Panc1 (cell line): ENCODE results near the gene KRTAP5-6. TPM values are rescaled to one million over a fixed set of nuclear protein-coding genes. Genes with fewer than 3 reads are reported as not detected.

ENCODE experiments used
- ATAC-seq: fragments of 200-7000 bp; cut with Tn5 transposase; 2 replicates; pipeline ENCODE4 v1.9.1; 2020; ENCODE audit warnings: mild to moderate bottlenecking, moderate library complexity
- BruUV-seq: library from RNA; stranded (reverse); fragments of 400-500 nt; replicated peaks from 2 replicates; lab custom pipeline; 2021; lab: Mats Ljungman, UMichigan
- CTCF ChIA-PET: fragments of 300-600 bp; sonication (Branson Sonifier 250); formaldehyde crosslinking; loops from one replicate; lab custom pipeline; 2022; ENCODE audit warnings: antibody characterized with exemption; lab: Charles Lee
- POLR2A ChIA-PET: fragments of 300-600 bp; sonication (Branson Sonifier 250); formaldehyde crosslinking; loops from one replicate; lab custom pipeline; 2022; ENCODE audit warnings: antibody characterized with exemption; lab: Charles Lee
- DNase-seq: peaks from one replicate; pipeline ENCODE4 v3.0.0-alpha.2; 2010; ENCODE audit warnings: low read depth, low spot score
- H3K27ac ChIP-seq: 2 replicates; pipeline ENCODE4 v1.5.1; 2011; ENCODE audit warnings: mild to moderate bottlenecking, low read length, inconsistent platforms
- H3K27me3 ChIP-seq: fragments of 200-500 bp; sonication (Bioruptor generic); 2 replicates; pipeline ENCODE4 v1.6.0; 2014; ENCODE audit warnings: low read length, inconsistent platforms; ENCODE audit not compliant: control insufficient read depth, insufficient read depth
- H3K36me3 ChIP-seq: fragments of 200-500 bp; sonication (Bioruptor generic); 2 replicates; pipeline ENCODE4 v1.5.1; 2014; ENCODE audit warnings: inconsistent platforms, mild to moderate bottlenecking, low read length, moderate library complexity; ENCODE audit not compliant: control insufficient read depth, insufficient read depth
- H3K4me1 ChIP-seq: 2 replicates; pipeline ENCODE4 v1.5.1; 2011; ENCODE audit warnings: inconsistent platforms, mild to moderate bottlenecking, low read length, moderate library complexity; ENCODE audit not compliant: control insufficient read depth, insufficient read depth
- H3K4me3 ChIP-seq, 2 experiments: 2 replicates each; pipeline ENCODE4 v1.5.1; 2011 to 2012; ENCODE audit warnings: low read depth in 2 of 2, low read length in 2 of 2, mild to moderate bottlenecking in 2 of 2, inconsistent platforms in 1 of 2, moderate library complexity in 1 of 2
- H3K9me3 ChIP-seq: fragments of 200-500 bp; sonication (Bioruptor generic); 2 replicates; pipeline ENCODE4 v1.5.1; 2014; ENCODE audit warnings: low read depth, mild to moderate bottlenecking, inconsistent platforms, low read length, moderate library complexity; ENCODE audit not compliant: control insufficient read depth, insufficient read depth
- CTCF ChIP-seq: fragments of 450-650 bp; IDR thresholded peaks from 2 replicates; pipeline ENCODE4 v1.5.1; 2017; ENCODE audit warnings: mild to moderate bottlenecking
- POLR2AphosphoS5 ChIP-seq: IDR thresholded peaks from 2 replicates; pipeline ENCODE4 v1.6.1; 2012; ENCODE audit warnings: mild to moderate bottlenecking, low read depth, low read length, moderate library complexity
- SIN3A ChIP-seq: IDR thresholded peaks from 2 replicates; pipeline ENCODE4 v1.6.1; 2012; ENCODE audit warnings: low read depth, mild to moderate bottlenecking, low read length, moderate library complexity, borderline replicate concordance; ENCODE audit not compliant: insufficient read depth
- TCF7L2 ChIP-seq: IDR thresholded peaks from 2 replicates; pipeline ENCODE4 v1.6.1; 2011; ENCODE audit warnings: mild to moderate bottlenecking, low read depth, low read length, inconsistent platforms
- in situ Hi-C: cut with HindIII; loops from 2 replicates; pipeline ENCODE4 v1.10.0; 2016; ENCODE audit warnings: low sequenced_read_pairs, low pct_unique_long_range_greater_than_20kb
- intact Hi-C: fragments of 100-400 bp; cut with micrococcal nuclease; formaldehyde crosslinking; loops from one replicate; pipeline ENCODE4 v1.10.0; 2022; ENCODE audit not compliant: unreplicated experiment
- total RNA-seq: library from RNA; stranded (reverse); gene quantifications from one replicate; pipeline ENCODE4 v1.2.1, GENCODE V29; 2021; ENCODE audit not compliant: unreplicated experiment
- TF ChIP-seq, protein P1 (sequence below), 2 experiments: IDR thresholded peaks; 2 replicates each; pipeline ENCODE4 v1.6.1; 2011 to 2012; ENCODE audit warnings: low read depth in 2 of 2, control low read depth in 1 of 2, low read length in 1 of 2, mild to moderate bottlenecking in 1 of 2, moderate library complexity in 1 of 2; ENCODE audit not compliant: insufficient read depth in 1 of 2

The KRTAP5-6 gene
- total RNA-seq, 1 experiment from 2014 or later = not detected

DNA sequence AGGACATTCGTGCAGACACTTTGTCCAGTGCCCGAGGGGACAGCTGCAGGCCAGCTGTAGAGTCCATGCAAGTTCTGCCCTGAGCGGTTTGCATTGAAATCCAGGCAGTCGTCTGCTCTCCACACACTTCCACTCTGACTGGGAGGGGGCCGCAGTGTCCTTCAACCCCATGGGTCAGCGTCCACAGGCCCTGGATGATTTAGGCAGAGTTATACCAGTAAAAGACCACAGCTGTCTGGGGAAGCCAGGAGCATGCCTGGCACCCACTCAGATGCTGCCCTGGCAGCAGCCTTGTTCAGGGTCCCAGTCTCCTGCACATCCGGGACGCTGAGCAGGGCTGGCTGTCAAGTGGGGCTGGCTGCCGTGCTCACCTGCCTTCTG, 40.9 kb upstream of the KRTAP5-6 start:
- no peaks in the 10 kb centered on the region for H3K36me3 ChIP-seq
- no peaks in the 10 kb centered on the region for H3K9me3 ChIP-seq
- H3K27me3 ChIP-seq = no peaks in the 10 kb centered on the region
- TF ChIP-seq TCF7L2 (no peak), CTCF (no peak), SIN3A (no peak), POLR2AphosphoS5 (no peak)
- TF ChIP-seq, protein P1, sequence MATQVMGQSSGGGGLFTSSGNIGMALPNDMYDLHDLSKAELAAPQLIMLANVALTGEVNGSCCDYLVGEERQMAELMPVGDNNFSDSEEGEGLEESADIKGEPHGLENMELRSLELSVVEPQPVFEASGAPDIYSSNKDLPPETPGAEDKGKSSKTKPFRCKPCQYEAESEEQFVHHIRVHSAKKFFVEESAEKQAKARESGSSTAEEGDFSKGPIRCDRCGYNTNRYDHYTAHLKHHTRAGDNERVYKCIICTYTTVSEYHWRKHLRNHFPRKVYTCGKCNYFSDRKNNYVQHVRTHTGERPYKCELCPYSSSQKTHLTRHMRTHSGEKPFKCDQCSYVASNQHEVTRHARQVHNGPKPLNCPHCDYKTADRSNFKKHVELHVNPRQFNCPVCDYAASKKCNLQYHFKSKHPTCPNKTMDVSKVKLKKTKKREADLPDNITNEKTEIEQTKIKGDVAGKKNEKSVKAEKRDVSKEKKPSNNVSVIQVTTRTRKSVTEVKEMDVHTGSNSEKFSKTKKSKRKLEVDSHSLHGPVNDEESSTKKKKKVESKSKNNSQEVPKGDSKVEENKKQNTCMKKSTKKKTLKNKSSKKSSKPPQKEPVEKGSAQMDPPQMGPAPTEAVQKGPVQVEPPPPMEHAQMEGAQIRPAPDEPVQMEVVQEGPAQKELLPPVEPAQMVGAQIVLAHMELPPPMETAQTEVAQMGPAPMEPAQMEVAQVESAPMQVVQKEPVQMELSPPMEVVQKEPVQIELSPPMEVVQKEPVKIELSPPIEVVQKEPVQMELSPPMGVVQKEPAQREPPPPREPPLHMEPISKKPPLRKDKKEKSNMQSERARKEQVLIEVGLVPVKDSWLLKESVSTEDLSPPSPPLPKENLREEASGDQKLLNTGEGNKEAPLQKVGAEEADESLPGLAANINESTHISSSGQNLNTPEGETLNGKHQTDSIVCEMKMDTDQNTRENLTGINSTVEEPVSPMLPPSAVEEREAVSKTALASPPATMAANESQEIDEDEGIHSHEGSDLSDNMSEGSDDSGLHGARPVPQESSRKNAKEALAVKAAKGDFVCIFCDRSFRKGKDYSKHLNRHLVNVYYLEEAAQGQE (IDR thresholded peaks at IDR 0.05; ENCODE audit: insufficient read depth in 1 of 2, low read depth in 2 of 2, low read length in 1 of 2) = no peak
- BruUV-seq = no TSS peak
- intact Hi-C loops (no loop called here), in situ Hi-C loops (no loop called here)
- ATAC-seq (no peak), DNase-seq (no peak)
- POLR2A ChIA-PET = no interaction called here
- no peak overlapping the region for H3K27ac ChIP-seq
- H3K4me3 ChIP-seq = no peak overlapping the region
- CTCF ChIA-PET = no interaction called here
- 0 out of 2 replicates have a peak, but pooled peaks cover 2% of the 10 kb centered on the region for H3K4me1 ChIP-seq

- no peak overlapping the region for H3K27ac ChIP-seq
- H3K9me3 ChIP-seq = no peaks in the 10 kb centered on the region
- no peak overlapping the region for H3K4me3 ChIP-seq
- in situ Hi-C loops = no loop called here
- no peaks in the 10 kb centered on the region for H3K36me3 ChIP-seq
- H3K27me3 ChIP-seq = no peaks in the 10 kb centered on the region
- no TSS peak for BruUV-seq
- TF ChIP-seq, protein P1 (IDR thresholded peaks at IDR 0.05; ENCODE audit: insufficient read depth in 1 of 2, low read depth in 2 of 2, low read length in 1 of 2) = no peak
- TF ChIP-seq SIN3A = no peak
- TF ChIP-seq CTCF = no peak
- TF ChIP-seq TCF7L2 = no peak
- TF ChIP-seq POLR2AphosphoS5 = no peak
- CTCF ChIA-PET = no interaction called here
- ATAC-seq (no peak), DNase-seq (no peak)
- POLR2A ChIA-PET = no interaction called here
- H3K4me1 ChIP-seq = 0 out of 2 replicates have a peak, but pooled peaks cover 2% of the 10 kb centered on the region
- intact Hi-C loops = no loop called here
These were observed 40.3 kb upstream of the KRTAP5-6 start for GRCh38 chr11:1656670-1657069.
